Activated CD8-positive, alpha-beta memory T cell treated with anti-CD3 and anti-CD28 coated beads, Interleukin-2, amount 10 ng/mL, durations not matched to agents 7 days and 5 days (primary cell): ENCODE measurements around the gene HES3. TPM values are rescaled to one million over a fixed set of nuclear protein-coding genes. Genes with fewer than 3 reads are reported as not detected.

Experiments used
- ATAC-seq: fragments of 150-1000 bp; cut with Tn5 transposase; one replicate; pipeline ENCODE4 v1.10.0; 2021; ENCODE audit warnings: moderate library complexity
- CTCF ChIA-PET: fragments of 350-600 bp; sonication (Branson Sonifier 250); formaldehyde crosslinking; loops from one replicate; lab custom pipeline; 2021; ENCODE audit warnings: antibody characterized with exemption; lab: Charles Lee
- DNase-seq: peaks from one replicate; pipeline ENCODE4 v3.0.0-alpha.2; 2020
- H3K27ac Mint-ChIP-seq: one replicate; pipeline ENCODE4 v1.8.0; 2021; ENCODE audit warnings: mild to moderate bottlenecking, mixed read lengths
- H3K27me3 Mint-ChIP-seq: one replicate; pipeline ENCODE4 v1.8.0; 2021; ENCODE audit warnings: mixed read lengths
- H3K36me3 Mint-ChIP-seq: one replicate; pipeline ENCODE4 v1.8.0; 2021; ENCODE audit warnings: mild to moderate bottlenecking, mixed read lengths
- H3K4me1 Mint-ChIP-seq: one replicate; pipeline ENCODE4 v1.8.0; 2021; ENCODE audit warnings: mixed read lengths
- H3K4me3 Mint-ChIP-seq: one replicate; pipeline ENCODE4 v1.8.0; 2021; ENCODE audit warnings: mild to moderate bottlenecking, moderate library complexity, mixed read lengths
- H3K9me3 Mint-ChIP-seq: one replicate; pipeline ENCODE4 v1.8.0; 2022; ENCODE audit warnings: low read depth, mixed read lengths
- total RNA-seq, 2 experiments: library from RNA; stranded (reverse); gene quantifications; one replicate each; pipeline ENCODE4 v1.2.3, GENCODE V29; 2021

The HES3 gene
- total RNA-seq, 2 experiments from 2014 or later = not detected

DNA sequence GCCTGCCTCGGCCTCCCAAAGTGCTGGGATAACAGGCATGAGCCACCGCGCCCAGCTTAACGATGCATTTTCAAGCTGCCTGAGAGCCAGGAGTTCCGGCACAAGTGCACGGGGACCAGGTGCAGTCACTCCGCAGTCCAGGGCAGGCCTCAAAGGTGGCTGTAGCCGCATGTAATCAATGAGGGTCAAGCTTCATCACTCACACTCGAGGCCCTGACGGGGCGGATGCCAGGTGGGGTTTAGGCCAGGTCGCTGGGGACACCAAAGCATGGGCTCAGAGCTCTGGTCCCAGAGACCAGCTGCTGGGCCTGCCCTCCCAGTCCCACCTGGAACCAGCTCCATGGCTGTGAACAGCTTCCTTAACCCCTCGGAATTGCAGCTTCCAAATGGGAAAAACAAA lies 43.0 kb downstream of the HES3 start:
- Mint-ChIP-seq H3K27ac (no peak overlapping the region), H3K36me3 (no peaks in the 10 kb centered on the region), H3K9me3 (no peaks in the 10 kb centered on the region), H3K4me3 (no peak overlapping the region), H3K4me1 (peaks cover 4% of the 10 kb centered on the region), H3K27me3 (no peaks in the 10 kb centered on the region)
- no peak for DNase-seq
- ATAC-seq = no peak
- CTCF ChIA-PET = interaction anchor here (1.3 kb wide), 1 partner anchor 40 kb away, joined by 6 read pairs; no protein-coding TSS in a partner anchor

DNA sequence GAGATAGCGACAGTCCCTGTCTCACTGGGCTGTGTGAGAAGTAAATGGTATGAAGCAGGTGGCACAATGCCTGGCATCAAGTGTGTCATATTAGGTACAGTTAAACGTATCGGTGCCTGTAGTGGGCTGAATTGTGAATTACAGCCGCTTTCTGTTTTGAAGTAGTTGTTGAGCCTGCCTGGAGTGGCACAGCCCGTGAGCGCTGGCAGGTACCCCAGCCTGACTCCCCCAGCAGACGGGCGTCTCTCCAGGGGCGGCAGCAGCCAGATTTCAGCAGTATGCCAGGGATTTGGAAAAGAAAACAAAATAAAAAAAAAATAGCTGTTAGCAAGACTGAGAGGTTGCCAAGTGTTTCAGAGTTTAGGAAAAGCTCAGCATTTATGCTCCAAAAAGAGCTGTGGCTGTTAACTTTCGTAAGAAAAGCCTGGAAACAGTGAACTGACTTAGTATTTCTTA lies 43.5 kb downstream of the HES3 start:
- H3K4me3 Mint-ChIP-seq = no peak overlapping the region

DNA sequence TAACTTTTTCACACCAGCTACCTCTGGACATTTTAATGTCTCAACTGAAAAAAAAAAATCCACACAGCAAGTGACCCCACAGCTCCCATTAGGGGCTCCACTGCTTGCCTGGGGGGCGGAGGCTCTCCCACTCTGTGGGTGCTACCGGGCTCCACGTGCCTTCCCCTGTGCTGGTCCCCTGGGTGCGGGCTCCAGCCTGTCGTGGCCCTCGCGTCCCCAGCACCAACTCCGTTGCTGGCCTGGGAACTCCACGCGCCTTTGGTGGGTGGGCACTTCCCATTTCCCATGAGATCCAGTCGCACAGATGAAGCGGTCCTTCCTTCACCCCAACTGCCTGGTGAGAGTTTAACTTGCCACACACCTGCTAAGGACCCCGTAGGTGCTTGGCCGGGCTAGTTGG lies 44.0 kb downstream of the HES3 start:
- H3K27ac Mint-ChIP-seq = no peak overlapping the region
- H3K36me3 Mint-ChIP-seq = no peaks in the 10 kb centered on the region
- peaks cover 4% of the 10 kb centered on the region for H3K4me1 Mint-ChIP-seq
- CTCF ChIA-PET = interaction anchor here (1.3 kb wide), 1 partner anchor 41 kb away, joined by 6 read pairs; no protein-coding TSS in a partner anchor
- no peaks in the 10 kb centered on the region for H3K27me3 Mint-ChIP-seq
- no peak for DNase-seq
- H3K4me3 Mint-ChIP-seq = no peak overlapping the region
- no peaks in the 10 kb centered on the region for H3K9me3 Mint-ChIP-seq
- no peak for ATAC-seq

More for the DNA sequence above, 43.5 kb downstream of the HES3 start:
- Mint-ChIP-seq H3K4me1 (peaks cover 4% of the 10 kb centered on the region), H3K27ac (no peak overlapping the region), H3K27me3 (no peaks in the 10 kb centered on the region), H3K9me3 (no peaks in the 10 kb centered on the region), H3K36me3 (no peaks in the 10 kb centered on the region)
- ATAC-seq (no peak), DNase-seq (no peak)
- CTCF ChIA-PET = interaction anchor here (1.3 kb wide), 1 partner anchor 41 kb away, joined by 6 read pairs; no protein-coding TSS in a partner anchor

DNA sequence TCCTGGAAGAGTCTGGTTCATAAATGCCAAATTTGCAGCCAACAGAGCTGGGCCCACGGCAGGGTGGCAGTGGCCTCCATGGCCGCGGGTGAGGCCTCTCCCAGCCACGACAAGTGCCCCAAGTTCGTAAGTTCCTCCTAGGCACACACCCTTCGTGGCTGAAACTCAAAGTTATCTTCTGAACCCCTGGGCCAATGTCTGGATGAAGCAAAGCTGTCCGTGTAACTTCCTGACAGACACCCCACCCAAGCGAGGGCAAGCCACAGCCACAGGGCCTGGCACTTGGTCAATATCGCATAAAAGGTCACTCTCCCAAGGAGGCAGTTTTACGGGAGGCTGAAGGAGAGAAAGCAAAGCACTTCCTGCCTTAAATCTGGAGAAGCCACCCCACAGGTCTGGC lies 44.7 kb downstream of the HES3 start:
- no peak for DNase-seq
- no peak overlapping the region for H3K4me3 Mint-ChIP-seq
- no peak overlapping the region for H3K27ac Mint-ChIP-seq
- peaks cover 4% of the 10 kb centered on the region for H3K4me1 Mint-ChIP-seq
- ATAC-seq = no peak
- no peaks in the 10 kb centered on the region for H3K36me3 Mint-ChIP-seq
- H3K9me3 Mint-ChIP-seq = no peaks in the 10 kb centered on the region
- no peaks in the 10 kb centered on the region for H3K27me3 Mint-ChIP-seq
- CTCF ChIA-PET = no interaction called here

DNA sequence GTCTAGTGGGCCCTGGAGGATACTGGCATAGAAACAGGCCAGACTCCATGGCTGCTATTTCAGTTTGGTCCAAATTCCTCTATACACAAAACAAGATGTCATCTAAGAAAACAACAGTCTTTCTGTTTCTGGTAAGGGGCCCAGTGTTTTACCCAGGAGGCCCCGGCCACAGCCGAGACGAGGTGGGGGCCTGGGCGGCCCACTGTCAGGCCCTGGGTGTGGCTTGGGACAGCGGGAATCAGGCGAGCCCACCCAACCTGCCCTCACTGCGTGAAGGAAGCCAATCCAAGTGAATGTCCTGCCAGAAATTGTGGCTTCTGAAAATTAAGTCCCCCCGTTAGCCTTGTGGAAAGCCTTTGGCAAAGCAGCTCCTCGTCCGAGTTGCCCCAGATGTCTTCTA lies 48.1 kb downstream of the HES3 start:
- DNase-seq (no peak), ATAC-seq (no peak)
- no peaks in the 10 kb centered on the region for H3K27me3 Mint-ChIP-seq
- H3K9me3 Mint-ChIP-seq = no peaks in the 10 kb centered on the region
- H3K36me3 Mint-ChIP-seq = peaks cover 4% of the 10 kb centered on the region
- H3K4me1 Mint-ChIP-seq = peaks cover 10% of the 10 kb centered on the region
- CTCF ChIA-PET = no interaction called here
- no peak overlapping the region for H3K4me3 Mint-ChIP-seq
- H3K27ac Mint-ChIP-seq = no peak overlapping the region

DNA sequence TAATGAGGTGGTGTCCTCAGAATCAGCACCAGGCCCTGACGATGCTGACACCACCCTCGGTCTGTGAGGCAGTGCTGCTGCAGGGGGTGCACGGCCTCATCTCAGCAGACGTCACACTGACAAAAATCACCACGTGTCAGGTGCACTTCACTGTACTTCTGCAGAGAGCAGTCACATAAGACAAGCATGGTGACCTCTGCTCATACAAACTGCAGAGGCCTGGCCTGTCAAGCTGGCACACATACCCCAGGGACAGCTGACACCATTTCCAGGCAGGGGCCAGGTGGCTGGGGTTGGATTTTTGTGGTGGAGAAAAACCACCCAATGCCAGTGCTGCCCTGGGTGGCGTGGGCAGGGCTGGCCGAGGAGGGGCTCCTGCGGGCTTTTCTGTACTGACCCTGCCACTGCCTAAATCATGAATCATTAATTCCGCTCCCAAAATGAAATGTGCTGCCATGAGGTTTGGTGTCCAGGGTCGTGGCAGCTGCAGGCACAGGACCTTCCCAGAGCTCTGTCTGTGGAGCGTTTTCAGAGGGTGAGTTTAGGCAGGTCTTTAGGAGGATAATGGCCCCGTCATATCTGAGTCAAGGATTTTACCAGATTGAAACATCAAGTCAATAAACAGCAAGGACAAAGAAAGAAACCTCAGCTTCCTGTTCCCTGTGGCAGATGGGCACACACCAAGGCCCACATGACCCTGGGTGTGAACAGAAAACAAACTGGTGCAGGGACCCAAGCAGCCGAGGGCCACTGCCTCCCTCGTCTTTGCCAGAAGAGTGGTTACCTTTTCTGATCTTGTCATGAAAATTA lies 50.3 kb downstream of the HES3 start:
- Mint-ChIP-seq H3K27ac (no peak overlapping the region), H3K4me1 (peaks cover 10% of the 10 kb centered on the region), H3K9me3 (no peaks in the 10 kb centered on the region), H3K27me3 (no peaks in the 10 kb centered on the region), H3K36me3 (peaks cover 4% of the 10 kb centered on the region), H3K4me3 (no peak overlapping the region)
- CTCF ChIA-PET = no interaction called here
- DNase-seq = no peak
- no peak for ATAC-seq

- Mint-ChIP-seq H3K36me3 (peaks cover 4% of the 10 kb centered on the region), H3K27me3 (no peaks in the 10 kb centered on the region), H3K4me1 (peaks cover 10% of the 10 kb centered on the region), H3K4me3 (no peak overlapping the region), H3K9me3 (no peaks in the 10 kb centered on the region), H3K27ac (no peak overlapping the region)
- no peak for DNase-seq
- CTCF ChIA-PET = no interaction called here
- no peak for ATAC-seq
Observed at GRCh38 chr1:6294890-6295556, 51.0 kb downstream of the HES3 start.

Other genes starting within 250 kb of the HES3 start
- 100 to 1,000 TPM; 248 to 368 TPM for gene KCNAB2, start 198.3 kb upstream of the HES3 start, total RNA-seq
- 1 to 10 TPM in 1 of 2 experiments, under 1 TPM in 1; 0.47 to 1.1 TPM for gene CHD5, start 63.9 kb upstream of the HES3 start, total RNA-seq
- 100 to 1,000 TPM; 229 to 287 TPM for gene RPL22, start 44.6 kb upstream of the HES3 start, total RNA-seq
- gene RNF207, start 38.1 kb upstream of the HES3 start, total RNA-seq = 10 to 100 TPM; 12.4 to 36.7 TPM
- 10 to 100 TPM; 59.1 to 72.8 TPM for gene ICMT, start 8.2 kb upstream of the HES3 start, total RNA-seq
- gene GPR153, start 16.9 kb downstream of the HES3 start, total RNA-seq = 1 to 10 TPM; 1.1 to 1.2 TPM
- gene ACOT7, start 149.6 kb downstream of the HES3 start, total RNA-seq = 10 to 100 TPM; 81.3 to 87.0 TPM
- gene HES2, start 175.7 kb downstream of the HES3 start, total RNA-seq = under 1 TPM in 1 of 2 experiments, not detected in 1; 0.52 TPM
- under 1 TPM; 0.32 to 0.89 TPM for gene ESPN, start 180.6 kb downstream of the HES3 start, total RNA-seq
- gene TNFRSF25, start 222.0 kb downstream of the HES3 start, total RNA-seq = 10 to 100 TPM; 54.3 to 71.6 TPM
- 1 to 10 TPM; 1.1 to 1.7 TPM for gene PLEKHG5, start 247.5 kb downstream of the HES3 start, total RNA-seq